SK-N-SH (cell line): ENCODE results near the gene PRLR. TPM values are rescaled to one million over a fixed set of nuclear protein-coding genes. Genes with fewer than 3 reads are reported as not detected.

Experiments
- CTCF ChIA-PET: fragments of 300-600, 350-600 bp; formaldehyde crosslinking; extraction: SDS; loops from one replicate; lab custom pipeline; 2021; lab: Yijun Ruan, JAX
- POLR2A ChIA-PET: fragments of 350-600 bp; sonication (Branson Sonifier 250); formaldehyde crosslinking; extraction: SDS; loops from one replicate; lab custom pipeline; 2020; ENCODE audit warnings: antibody characterized with exemption, inconsistent platforms; lab: Yijun Ruan, JAX
- DNase-seq: peaks from one replicate; pipeline ENCODE4 v3.0.0; 2012
- H2AFZ ChIP-seq: fragments of 200-600 bp; sonication (generic); 2 replicates; pipeline ENCODE4 v1.8.1; 2016; ENCODE audit warnings: antibody characterized with exemption, mild to moderate bottlenecking, low read depth
- H3F3A ChIP-seq: fragments of 200-600 bp; sonication (generic); replicated peaks from 2 replicates; pipeline ENCODE3; 2016; ENCODE audit warnings: antibody characterized with exemption, mild to moderate bottlenecking; ENCODE audit not compliant: insufficient read depth
- H3K27ac ChIP-seq, 2 experiments: fragments of 200-500 bp in 1 of 2; fragments of 200-600 bp in 1 of 2; sonication (Bioruptor generic) in 1 of 2; sonication (generic), shearing (Covaris generic) in 1 of 2; 2 replicates each; pipeline versions ENCODE4 v1.5.1 to v1.6.1; 2014 to 2016; ENCODE audit warnings: low read depth in 2 of 2, inconsistent platforms in 1 of 2, low read length in 1 of 2, mild to moderate bottlenecking in 1 of 2, mixed read lengths in 1 of 2
- H3K27me3 ChIP-seq: fragments of 200-600 bp; sonication (generic), shearing (Covaris generic); 2 replicates; pipeline ENCODE4 v1.6.1; 2016; ENCODE audit warnings: mixed run types; ENCODE audit not compliant: insufficient read depth
- H3K36me3 ChIP-seq, 2 experiments: fragments of 200-500 bp in 1 of 2; fragments of 200-600 bp in 1 of 2; sonication (Bioruptor generic) in 1 of 2; sonication (generic) in 1 of 2; replicated peaks in 1 of 2; 2 replicates each; pipeline versions ENCODE3 to v1.5.1; 2014 to 2016; ENCODE audit warnings: low read length in 1 of 2, mild to moderate bottlenecking in 1 of 2; ENCODE audit not compliant: insufficient read depth in 2 of 2, control insufficient read depth in 1 of 2
- H3K4me1 ChIP-seq, 2 experiments: fragments of 200-500 bp in 1 of 2; fragments of 200-600 bp in 1 of 2; sonication (Bioruptor generic) in 1 of 2; sonication (generic), shearing (Covaris generic) in 1 of 2; 2 replicates each; pipeline versions ENCODE4 v1.5.1 to v1.6.1; 2014 to 2016; ENCODE audit warnings: low read depth in 1 of 2, low read length in 1 of 2, mixed run types in 1 of 2; ENCODE audit not compliant: insufficient read depth in 2 of 2, control insufficient read depth in 1 of 2
- H3K4me2 ChIP-seq: fragments of 200-600 bp; sonication (generic), shearing (Covaris generic); 2 replicates; pipeline ENCODE4 v1.6.1; 2017; ENCODE audit warnings: mixed run types
- H3K4me3 ChIP-seq, 2 experiments: fragments of 200-500 bp in 1 of 2; fragments of 200-600 bp in 1 of 2; sonication (Bioruptor generic) in 1 of 2; sonication (generic), shearing (Covaris generic) in 1 of 2; 2 replicates each; pipeline versions ENCODE4 v1.5.1 to v1.8.1; 2014 to 2016; ENCODE audit warnings: low read depth in 2 of 2, inconsistent platforms in 1 of 2, low read length in 1 of 2, mild to moderate bottlenecking in 1 of 2, mixed read lengths in 1 of 2, moderate library complexity in 1 of 2
- H3K79me2 ChIP-seq: fragments of 200-600 bp; sonication (generic); 2 replicates; pipeline ENCODE4 v1.8.1; 2017; ENCODE audit warnings: mild to moderate bottlenecking; ENCODE audit not compliant: insufficient read depth
- H3K9ac ChIP-seq: fragments of 200-600 bp; sonication (generic); 2 replicates; pipeline ENCODE4 v1.6.1; 2017; ENCODE audit warnings: mixed run types
- H3K9me2 ChIP-seq: fragments of 200-600 bp; sonication (generic); 2 replicates; pipeline ENCODE4 v1.6.1; 2017; ENCODE audit warnings: mixed run types
- H3K9me3 ChIP-seq: fragments of 200-600 bp; sonication (generic); 2 replicates; pipeline ENCODE4 v1.6.1; 2017; ENCODE audit warnings: mixed run types, mild to moderate bottlenecking, moderate library complexity
- H4K20me1 ChIP-seq: fragments of 200-600 bp; sonication (generic); 2 replicates; pipeline ENCODE4 v1.6.1; 2017; ENCODE audit warnings: mild to moderate bottlenecking, mixed run types; ENCODE audit not compliant: insufficient read depth
- CHD2 ChIP-seq: fragments of 150-350 bp; IDR thresholded peaks from 2 replicates; pipeline ENCODE4 v1.6.1; 2018; ENCODE audit warnings: low read length; ENCODE audit not compliant: partially characterized antibody
- ELF1 ChIP-seq: IDR thresholded peaks from 2 replicates; pipeline ENCODE4 v1.4.0; 2012
- EZH2phosphoT487 ChIP-seq: fragments of 200-600 bp; sonication (generic); IDR thresholded peaks from 2 replicates; pipeline ENCODE4 v1.6.1; 2017; ENCODE audit warnings: low read depth, mixed run types, mild to moderate bottlenecking, antibody characterized with exemption, moderate library complexity, borderline replicate concordance
- FOXJ3 ChIP-seq: sonication (generic); formaldehyde crosslinking; IDR thresholded peaks from 2 replicates; pipeline ENCODE4 v1.5.1; 2020; ENCODE audit warnings: mild to moderate bottlenecking, missing genetic modification reagents
- GABPA ChIP-seq: IDR thresholded peaks from 2 replicates; pipeline ENCODE4 v1.4.0; 2012; ENCODE audit warnings: low read depth, mild to moderate bottlenecking
- IRF3 ChIP-seq: fragments of 150-350 bp; IDR thresholded peaks from 2 replicates; pipeline ENCODE4 v1.6.1; 2016; ENCODE audit warnings: mild to moderate bottlenecking, low read depth, low read length
- JUND ChIP-seq: IDR thresholded peaks from 2 replicates; pipeline ENCODE4 v1.4.0; 2012
- MAX ChIP-seq: IDR thresholded peaks from 2 replicates; pipeline ENCODE4 v1.4.0; 2012; ENCODE audit warnings: low read depth
- MEF2A ChIP-seq: IDR thresholded peaks from 2 replicates; pipeline ENCODE4 v1.4.0; 2012; ENCODE audit warnings: low read depth, borderline replicate concordance
- MXI1 ChIP-seq: IDR thresholded peaks from 2 replicates; pipeline ENCODE4 v1.6.1; 2012; ENCODE audit warnings: mild to moderate bottlenecking, low read depth, low read length, improper control_type of control experiment
- NFIC ChIP-seq: IDR thresholded peaks from 2 replicates; pipeline ENCODE4 v1.4.0; 2012; ENCODE audit warnings: borderline replicate concordance
- PBX3 ChIP-seq: IDR thresholded peaks from 2 replicates; pipeline ENCODE4; 2012
- RCOR1 ChIP-seq: fragments of 150-350 bp; IDR thresholded peaks from 2 replicates; pipeline ENCODE4 v1.6.1; 2017; ENCODE audit warnings: antibody characterized with exemption, low read length
- REST ChIP-seq: IDR thresholded peaks from 2 replicates; pipeline ENCODE4 v1.6.1; 2012; ENCODE audit warnings: mild to moderate bottlenecking, low read depth, low read length, moderate library complexity
- RXRA ChIP-seq: IDR thresholded peaks from 2 replicates; pipeline ENCODE4 v1.4.0; 2012; ENCODE audit warnings: low read depth, mild to moderate bottlenecking, borderline replicate concordance
- TCF12 ChIP-seq: IDR thresholded peaks from 2 replicates; pipeline ENCODE4 v1.4.0; 2012
- TEAD4 ChIP-seq: IDR thresholded peaks from 2 replicates; pipeline ENCODE4 v1.4.0; 2012; ENCODE audit warnings: mild to moderate bottlenecking, borderline replicate concordance; ENCODE audit not compliant: insufficient read depth
- USF2 ChIP-seq: fragments of 150-350 bp; IDR thresholded peaks from 2 replicates; pipeline ENCODE4 v1.6.1; 2017; ENCODE audit warnings: antibody characterized with exemption, low read length, low read depth, borderline replicate concordance
- YY1 ChIP-seq: IDR thresholded peaks from 2 replicates; pipeline ENCODE4 v1.4.0; 2012; ENCODE audit warnings: low read depth, mild to moderate bottlenecking
- ZBTB33 ChIP-seq: IDR thresholded peaks from 2 replicates; pipeline ENCODE4 v1.4.0; 2012; ENCODE audit warnings: low read depth, borderline replicate concordance
- WGBS: methylation state at CpG from one replicate; pipeline ENCODE4 v1.1.6; 2017; ENCODE audit warnings: low lambda C conversion rate; 5-methylcytosine and 5-hydroxymethylcytosine counted together
- polyA plus RNA-seq, 3 experiments: library from polyadenylated mRNA; depleted of rRNA; stranded (reverse); fragments of >200 nt; gene quantifications; 2 replicates each; pipeline ENCODE4 v1.2.3, GENCODE V29; 2012

PRLR gene
- polyA plus RNA-seq, 1 of the 3 experiments (the other 2 are of a cell fraction): 0.13 TPM

GRCh38 chr5:35237580-35238376, 7.5 kb upstream of the PRLR start:
- Histone ChIP-seq H3F3A (no peaks in the 10 kb centered on the region), H3K27me3 (no peaks in the 10 kb centered on the region), H3K4me3 (no peak overlapping the region), H3K4me2 (no peak overlapping the region), H3K9me3 (no peaks in the 10 kb centered on the region), H4K20me1 (no peaks in the 10 kb centered on the region), H3K36me3 (no peaks in the 10 kb centered on the region), H3K4me1 (no peaks in the 10 kb centered on the region), H3K27ac (no peak overlapping the region), H2AFZ (no peak overlapping the region), H3K79me2 (no peaks in the 10 kb centered on the region), H3K9ac (no peak overlapping the region), H3K9me2 (no peaks in the 10 kb centered on the region)
- no peak for TF ChIP-seq GABPA
- TF ChIP-seq TCF12: no peak
- TF ChIP-seq USF2: no peak
- TF ChIP-seq PBX3: no peak
- no peak for TF ChIP-seq JUND
- TF ChIP-seq RCOR1: no peak
- no peak for TF ChIP-seq MAX
- TF ChIP-seq ELF1: no peak
- no peak for TF ChIP-seq ZBTB33
- no peak for TF ChIP-seq MXI1
- 21% methylated on average over 2 of the region's 2 CpGs for WGBS
- no peak for DNase-seq
- ChIA-PET CTCF (no interaction called here), POLR2A (no interaction called here)

GRCh38 chr5:35236770-35237169, 6.5 kb upstream of the PRLR start:
- no peaks in the 10 kb centered on the region for H3K27me3 ChIP-seq
- H4K20me1 ChIP-seq: no peaks in the 10 kb centered on the region
- H3K27ac ChIP-seq: no peak overlapping the region
- no peak overlapping the region for H2AFZ ChIP-seq
- H3K36me3 ChIP-seq: no peaks in the 10 kb centered on the region
- H3K4me2 ChIP-seq: no peak overlapping the region
- H3K4me3 ChIP-seq: no peak overlapping the region
- H3K9ac ChIP-seq: no peak overlapping the region
- DNase-seq: no peak
- no peaks in the 10 kb centered on the region for H3K9me2 ChIP-seq
- H3F3A ChIP-seq: no peaks in the 10 kb centered on the region
- no peaks in the 10 kb centered on the region for H3K4me1 ChIP-seq
- H3K79me2 ChIP-seq: no peaks in the 10 kb centered on the region
- ChIA-PET POLR2A (no interaction called here), CTCF (no interaction called here)
- no peaks in the 10 kb centered on the region for H3K9me3 ChIP-seq
- TF ChIP-seq CHD2: no peak
- TF ChIP-seq YY1: no peak
- TF ChIP-seq MEF2A: no peak
- no peak for TF ChIP-seq REST
- no peak for TF ChIP-seq EZH2phosphoT487
- no peak for TF ChIP-seq JUND
- no peak for TF ChIP-seq NFIC
- no peak for TF ChIP-seq TCF12
- TF ChIP-seq ELF1: no peak
- no peak for TF ChIP-seq RXRA
- no peak for TF ChIP-seq IRF3
- TF ChIP-seq TEAD4: no peak
- TF ChIP-seq FOXJ3: no peak
